NK-92 treated with Interleukin-12 subunit alpha and Interleukin-12 subunit beta, amount 100 ng/mL, for 24 hours (cell line): ENCODE data around the gene MFSD6.
"Not testable (repeated sequence)": the region's sequence is repeated elsewhere in the genome, so short reads cannot be mapped to it uniquely, and the experiment has no call there.

Experiments
- DNase-seq: peaks from one replicate; lab custom pipeline; 2025; lab: John Stamatoyannopoulos, UW

Gene MFSD6

DNA sequence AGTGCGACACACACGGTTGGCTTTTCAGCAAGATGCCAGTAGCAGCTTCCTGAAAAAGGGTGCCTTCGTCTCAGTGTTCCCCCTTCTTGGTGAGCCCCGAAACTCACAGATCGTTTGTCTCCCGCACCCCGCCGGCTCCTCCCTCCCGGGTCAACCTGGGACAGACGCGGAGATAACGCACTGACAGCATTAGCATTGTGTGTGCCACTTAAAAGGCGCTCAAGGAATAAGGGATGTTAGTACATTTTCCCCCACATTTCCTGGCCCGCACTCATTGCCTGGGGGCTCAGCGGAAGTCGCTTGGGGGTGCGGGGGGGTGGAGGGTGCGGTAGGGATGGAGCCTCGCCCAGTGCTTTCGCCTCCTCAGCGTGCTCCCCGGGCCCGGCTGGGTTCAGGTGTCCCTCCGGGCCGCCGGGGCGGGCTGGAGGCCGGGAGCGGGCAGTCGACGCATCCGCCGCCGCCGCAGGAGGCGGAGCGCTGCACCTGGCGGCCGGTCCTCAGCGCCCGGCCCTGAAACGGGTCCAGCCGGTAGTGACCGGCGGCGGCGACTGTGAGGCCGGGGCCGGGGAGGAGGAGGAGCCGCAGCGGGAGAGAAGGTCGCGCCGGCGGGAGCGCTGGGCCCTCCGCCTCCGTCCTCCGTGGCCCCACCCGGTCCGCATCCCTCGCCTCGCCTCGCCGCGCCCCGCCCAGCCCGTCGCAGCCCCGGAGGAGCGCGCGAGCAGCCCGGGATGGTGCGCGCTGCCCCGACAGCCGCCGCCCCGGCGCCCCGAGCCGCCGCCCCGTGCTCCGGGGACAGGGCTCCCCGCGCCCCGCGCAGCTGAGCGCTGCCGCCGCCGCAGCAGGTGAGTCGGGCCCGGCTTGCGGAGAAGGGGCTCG is at the start of gene MFSD6:
TSS of gene MFSD6 (plus strand) at position 694 of the 876 bp plus-strand sequence. CDS start 27,675 bp downstream, outside the sequence.
- DNase-seq, result peak; percentile 38

DNA sequence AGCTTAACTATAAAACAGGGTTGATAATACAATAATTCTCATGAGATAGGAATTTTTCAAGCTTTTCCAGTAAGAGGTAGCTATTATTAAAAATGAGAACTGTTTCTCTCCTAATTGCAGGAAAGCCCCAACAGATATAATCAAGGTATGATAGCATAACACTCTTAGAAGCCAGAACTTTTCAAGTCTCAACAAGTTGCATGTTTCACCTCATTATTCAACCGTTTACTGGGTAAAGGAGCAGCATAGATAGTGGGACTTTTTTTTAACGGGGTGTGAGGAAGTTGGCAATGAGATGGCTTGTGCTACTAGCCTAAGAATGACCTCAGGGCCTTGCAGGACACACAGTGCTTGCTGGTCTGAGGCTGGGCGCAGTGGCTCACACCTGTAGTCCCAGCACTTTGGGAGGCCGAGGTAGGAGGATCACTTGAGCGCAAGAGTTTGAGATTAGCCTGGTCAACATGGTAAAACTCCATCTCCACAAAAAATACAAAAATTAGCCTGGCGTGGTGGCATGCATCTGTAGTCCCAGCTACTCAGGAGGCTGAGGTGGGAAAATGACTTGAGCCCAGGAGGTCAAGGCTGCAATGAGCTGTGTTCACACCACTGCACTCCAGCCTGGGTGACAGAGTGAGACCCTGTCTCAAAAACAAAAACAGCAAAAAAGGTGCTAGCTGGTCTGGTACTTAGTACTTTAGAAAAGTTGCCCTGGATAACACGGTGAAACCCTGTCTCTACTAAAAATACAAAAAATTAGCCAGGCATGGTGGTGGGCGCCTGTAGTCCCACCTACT is 49.3 kb upstream of the MFSD6 start:
- DNase-seq, result not testable (repeated sequence)

DNA sequence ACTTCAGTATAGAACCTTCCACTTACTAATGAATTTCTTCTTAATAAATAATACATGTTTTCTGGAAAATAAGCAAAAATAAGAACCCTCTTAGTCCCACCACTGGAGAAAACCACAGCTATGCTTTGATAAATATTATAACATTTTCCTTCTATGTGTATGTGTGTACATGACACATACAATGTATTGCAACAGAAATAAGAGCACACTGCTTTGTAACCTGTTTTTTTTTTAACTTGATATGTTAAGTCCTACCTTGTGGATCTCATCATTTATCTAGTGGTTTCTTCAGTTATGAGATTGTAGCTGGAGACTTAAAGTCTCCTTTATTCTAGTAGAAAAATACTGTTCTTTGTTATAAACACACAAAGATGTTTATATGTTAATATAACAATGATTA is 47.6 kb upstream of the MFSD6 start:
- DNase-seq, result no peak

DNA sequence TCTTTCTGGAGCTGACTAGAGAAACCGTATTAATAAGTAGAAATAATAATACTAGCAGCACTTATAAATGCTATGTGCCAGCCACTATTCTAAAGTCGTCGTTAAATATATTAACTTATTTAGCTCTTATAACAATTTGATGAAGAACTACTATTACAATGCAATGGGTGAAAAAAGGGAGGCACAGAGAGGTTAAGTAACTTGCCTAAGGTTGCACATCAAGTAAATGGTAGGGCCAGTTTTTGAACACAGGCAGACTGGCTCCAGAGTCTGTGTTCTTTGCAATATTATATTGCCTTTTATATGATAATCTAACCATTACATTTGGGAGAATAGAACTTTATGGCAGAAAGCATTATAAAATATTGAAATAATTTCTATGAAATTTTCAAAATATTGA is 47.2 kb upstream of the MFSD6 start:
- DNase-seq, result no peak

DNA sequence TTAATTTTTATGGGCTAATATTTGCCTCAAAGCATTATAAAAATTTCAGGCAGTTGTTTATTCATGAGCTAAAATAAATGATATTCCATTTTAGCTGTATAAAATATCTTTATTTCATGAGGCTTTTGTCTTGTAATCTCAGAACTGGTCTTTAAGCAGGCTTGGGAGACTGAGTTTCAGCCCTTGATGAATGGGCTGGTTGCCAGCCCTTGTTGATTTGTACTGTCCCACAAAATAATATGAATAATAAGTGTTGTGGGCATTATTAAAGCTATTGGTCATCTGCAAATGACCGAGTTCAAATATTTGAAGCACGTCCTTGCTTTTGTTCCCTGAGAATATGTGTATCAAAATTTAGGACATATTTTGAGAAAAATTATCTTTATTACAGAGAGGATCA is 46.6 kb upstream of the MFSD6 start:
- DNase-seq, result no peak

DNA sequence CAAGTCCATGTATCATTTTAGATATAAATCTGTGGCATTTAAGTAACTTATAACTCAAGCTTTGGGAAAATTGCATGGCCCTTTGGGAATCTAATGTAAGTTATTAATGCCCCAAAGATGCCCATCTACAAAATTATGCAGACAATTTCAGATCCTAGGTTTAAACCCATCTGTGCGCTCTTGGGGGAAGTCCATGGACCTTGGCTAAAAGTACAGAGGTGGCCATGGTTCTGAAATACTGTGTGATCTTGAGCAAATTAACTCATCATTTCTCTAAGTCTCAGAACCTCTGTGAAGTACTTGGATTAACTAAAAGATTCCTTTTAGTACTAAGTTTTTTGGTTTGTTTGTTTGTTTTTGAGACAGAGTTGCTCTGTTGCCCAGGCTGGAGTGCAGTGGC is 45.3 kb upstream of the MFSD6 start:
- no peak for DNase-seq

DNA sequence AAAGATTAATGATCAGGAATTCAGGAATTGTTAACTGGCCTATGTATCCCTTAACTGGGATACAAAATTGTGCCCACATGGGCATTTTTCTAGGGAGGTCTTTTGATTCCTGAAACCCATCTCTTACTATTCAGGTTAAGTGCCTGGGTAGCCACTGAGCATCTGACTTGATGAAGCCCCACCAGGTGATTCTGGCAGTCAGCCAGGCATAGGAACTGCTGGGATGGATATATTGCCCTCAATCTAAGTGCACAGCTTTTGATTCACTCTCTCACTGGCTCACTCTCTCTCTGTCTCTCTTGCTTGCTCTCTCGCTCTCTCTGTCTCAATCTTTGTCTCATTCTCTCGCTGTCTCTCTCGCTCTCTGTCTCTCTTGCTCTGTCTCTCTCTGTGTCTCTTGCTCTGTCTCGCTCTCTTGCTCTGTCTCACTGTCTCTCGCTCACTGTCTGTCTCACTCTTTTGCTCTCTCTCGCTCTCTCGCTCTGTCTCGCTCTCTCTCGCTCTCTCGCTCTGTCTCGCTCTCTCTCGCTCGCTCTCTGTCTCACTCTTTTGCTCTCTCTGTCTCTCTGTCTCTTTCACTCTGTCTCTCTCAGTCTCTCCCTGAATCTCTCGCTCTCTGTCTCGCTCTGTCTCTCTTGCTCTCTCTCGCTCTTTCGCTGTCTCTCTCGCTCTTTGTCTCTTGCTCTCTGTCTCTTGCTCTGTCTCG is 42.5 kb upstream of the MFSD6 start:
- DNase-seq, result no peak

DNA sequence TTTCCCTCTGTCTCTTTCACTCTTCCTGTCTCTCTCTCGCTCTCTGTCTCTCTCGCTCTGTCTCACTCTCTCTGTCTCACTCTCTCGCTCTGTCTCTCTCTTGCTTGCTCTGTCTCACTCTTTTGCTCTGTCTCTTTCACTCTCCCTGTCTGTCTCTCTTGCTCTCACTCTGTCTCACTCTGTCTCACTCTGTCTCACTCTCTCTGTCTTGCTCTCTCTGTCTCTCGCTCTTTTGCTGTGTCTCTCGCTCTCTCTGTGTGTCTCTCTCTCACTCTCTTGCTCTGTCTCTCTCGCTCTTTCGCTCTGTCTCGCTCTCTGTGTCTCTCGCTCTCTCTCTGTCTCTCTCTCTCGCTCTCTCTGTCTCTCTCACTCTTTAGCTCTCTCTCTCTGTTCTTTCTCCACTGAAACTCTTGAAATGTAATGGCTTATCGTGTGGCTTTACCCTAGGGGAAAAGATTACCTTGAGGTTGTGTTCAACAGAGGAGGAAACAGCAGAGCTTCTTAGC is 41.9 kb upstream of the MFSD6 start:
- no peak for DNase-seq

DNA sequence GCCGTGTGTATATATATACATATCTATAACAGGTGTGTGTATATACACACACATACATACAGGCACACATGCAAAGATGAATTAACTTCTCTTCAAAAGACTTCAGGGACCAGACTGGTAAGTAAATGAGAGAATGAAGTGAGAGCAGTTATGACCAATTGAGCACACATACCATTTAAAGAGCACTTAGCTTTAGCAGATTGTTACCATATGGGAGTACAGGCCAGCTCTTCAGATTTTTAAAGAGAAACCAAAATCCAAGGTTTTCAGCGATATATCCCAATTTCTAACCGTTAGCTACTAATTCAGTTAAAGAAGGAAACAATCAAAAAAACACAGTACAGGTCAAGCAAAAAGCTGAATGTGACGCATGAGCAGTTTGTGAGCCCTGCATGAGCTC is 41.1 kb upstream of the MFSD6 start:
- no peak for DNase-seq

DNA sequence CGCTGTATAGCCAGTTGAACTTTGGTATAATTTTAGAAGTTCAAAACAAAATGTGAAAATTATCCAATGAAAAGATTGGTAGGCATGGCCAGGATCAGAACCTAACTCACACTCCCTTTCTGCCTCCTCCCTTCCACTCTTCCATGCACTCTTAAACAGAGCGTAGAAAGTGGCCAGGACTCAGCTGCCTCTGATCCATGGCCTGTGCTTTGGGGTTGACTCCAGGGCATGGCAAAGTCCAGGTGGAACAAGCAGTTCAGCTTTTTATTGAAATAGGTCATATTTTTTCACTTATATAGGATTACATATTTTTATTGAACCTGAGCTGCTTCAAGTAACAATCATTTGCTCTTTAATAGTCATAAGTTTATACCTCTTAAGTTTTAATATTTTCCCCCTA is 38.5 kb upstream of the MFSD6 start:
- DNase-seq, result no peak

DNA sequence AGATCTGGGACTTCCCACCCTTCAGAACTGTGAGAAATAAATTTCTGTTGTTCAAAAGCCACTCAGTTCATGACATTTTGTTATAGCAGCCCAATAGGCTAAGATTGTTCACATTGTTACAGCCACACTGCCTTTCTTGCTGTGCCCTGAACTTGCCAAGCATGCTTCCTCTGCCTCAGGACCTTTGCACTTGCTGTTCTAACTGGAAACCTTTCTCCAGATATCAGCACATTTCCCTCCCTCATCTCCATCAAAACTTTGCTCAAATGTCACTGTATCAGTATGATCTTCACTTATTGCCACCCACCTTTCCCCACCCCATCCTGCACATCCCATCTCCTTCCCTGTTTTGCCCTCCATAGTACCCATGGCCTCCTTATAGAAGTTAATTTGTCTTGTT is 32.1 kb upstream of the MFSD6 start:
- no peak for DNase-seq

DNA sequence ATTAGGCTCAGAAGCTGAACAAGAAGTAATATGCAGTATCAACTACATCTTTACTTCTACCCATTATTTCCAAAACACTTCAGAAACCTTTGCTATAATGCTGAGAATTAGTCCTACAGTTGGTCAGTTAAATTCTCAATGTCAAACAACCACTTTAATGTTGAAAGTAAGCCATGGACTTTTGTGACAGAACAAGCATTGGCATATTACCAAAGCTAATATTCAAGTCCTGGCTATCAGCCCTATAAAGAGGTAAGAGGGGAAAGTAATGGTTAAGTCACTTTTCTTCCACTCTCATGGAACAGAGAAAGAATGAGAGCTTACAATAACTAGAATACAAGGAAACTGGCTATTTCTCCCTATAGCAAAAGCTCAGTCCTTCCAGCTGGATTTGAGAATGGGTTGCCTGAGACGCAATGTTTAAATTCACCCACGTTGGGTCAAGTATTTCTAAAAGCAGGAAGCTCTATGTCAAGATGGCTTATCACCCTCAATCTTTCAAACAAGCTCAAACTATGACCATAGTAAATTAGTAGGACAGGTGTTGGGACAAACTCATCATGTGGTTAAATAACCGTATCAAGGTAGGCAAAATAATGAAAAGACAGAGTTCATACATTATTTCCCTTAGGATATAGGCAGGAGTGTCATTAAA is 31.4 kb upstream of the MFSD6 start:
- DNase-seq, result no peak

DNA sequence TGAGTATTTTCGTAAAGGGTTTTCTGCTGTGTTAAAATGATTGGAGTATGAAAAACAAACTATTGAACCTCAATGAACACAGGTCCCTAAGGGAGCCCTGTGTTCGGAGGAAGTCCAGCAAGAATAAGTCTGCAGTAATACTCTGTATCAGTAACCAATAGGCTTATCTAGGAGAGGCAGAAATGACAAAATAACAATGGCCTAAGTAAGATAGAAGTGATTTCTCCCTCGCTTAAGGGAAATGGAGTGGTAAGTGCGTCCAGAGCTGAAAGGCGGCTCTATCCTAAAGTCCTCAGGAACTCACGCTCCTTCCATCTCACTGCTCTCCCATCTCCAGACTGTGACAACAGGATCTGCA is 29.3 kb upstream of the MFSD6 start:
- DNase-seq, result no peak

DNA sequence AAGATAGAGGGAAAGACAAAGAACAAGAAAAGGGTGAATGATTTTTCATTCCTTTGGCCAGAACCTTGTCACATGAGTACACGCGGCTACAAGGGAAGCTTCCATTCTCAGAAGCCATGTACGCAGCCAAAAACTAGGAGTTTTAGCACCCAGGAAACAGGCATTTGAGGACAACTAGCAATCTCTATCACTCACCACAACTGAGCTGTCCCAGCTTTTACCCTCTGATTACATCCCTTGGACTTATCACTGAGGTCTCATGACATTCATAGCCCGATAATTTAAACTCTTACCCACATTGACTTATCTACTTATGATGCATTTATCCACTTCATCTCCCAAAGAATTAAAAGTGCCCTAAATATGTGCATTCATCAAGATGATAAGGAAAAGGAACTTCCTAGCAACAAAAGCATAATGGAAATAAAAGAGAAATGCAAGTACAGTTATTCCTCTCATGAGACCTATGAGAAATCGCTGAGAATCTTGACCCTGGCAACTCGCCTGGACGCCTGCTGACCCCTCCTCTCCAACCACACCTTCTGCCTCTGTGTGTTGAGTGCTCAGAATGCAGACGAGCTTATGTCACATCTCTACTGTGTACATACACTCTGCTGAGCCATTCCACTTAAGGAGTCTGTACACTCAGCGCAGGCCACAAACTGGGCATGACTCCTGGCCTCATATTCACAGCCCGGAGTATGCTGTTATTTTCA is 28.7 kb upstream of the MFSD6 start:
- no peak for DNase-seq

DNA sequence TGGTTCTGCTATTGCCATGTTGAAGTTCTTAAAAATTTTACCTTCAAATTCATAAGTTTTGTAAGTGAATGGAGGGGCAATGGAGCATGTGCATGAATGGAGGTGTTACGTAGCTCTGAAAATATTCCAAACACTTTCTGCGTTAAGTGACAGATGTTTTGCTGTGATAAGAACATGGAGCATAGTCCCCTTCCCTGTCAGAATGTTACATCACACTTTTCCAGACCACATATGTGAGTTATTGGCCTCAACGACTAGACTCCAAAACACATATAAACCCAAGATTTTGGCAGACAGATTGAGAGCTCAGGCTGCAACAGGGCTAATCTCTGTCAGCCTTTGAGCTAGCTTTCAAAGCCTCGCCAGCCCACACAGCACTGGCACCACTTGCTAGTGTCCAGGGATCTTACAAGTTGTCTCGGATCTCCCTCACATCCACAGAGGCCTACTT is 27.2 kb upstream of the MFSD6 start:
- no peak for DNase-seq

DNA sequence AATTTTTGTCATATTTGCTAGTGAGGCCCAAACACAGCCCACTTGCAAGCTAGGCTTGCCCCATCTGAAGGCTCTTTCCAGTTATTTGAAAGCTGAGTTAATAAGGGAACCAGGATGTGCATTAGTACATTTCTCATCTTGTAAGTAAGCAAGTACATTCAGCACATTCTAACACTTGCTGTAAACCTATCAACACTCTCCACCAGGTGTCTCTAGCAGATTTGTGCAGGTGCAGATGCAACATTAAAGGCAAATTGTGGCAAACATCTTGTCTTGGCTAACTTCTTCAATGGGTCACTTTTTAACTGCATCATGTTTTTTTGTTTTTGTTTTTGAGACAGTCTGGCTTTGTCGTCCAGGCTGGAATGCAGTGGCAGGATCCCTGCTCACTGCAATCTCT is 25.3 kb upstream of the MFSD6 start:
- DNase-seq, result no peak

DNA sequence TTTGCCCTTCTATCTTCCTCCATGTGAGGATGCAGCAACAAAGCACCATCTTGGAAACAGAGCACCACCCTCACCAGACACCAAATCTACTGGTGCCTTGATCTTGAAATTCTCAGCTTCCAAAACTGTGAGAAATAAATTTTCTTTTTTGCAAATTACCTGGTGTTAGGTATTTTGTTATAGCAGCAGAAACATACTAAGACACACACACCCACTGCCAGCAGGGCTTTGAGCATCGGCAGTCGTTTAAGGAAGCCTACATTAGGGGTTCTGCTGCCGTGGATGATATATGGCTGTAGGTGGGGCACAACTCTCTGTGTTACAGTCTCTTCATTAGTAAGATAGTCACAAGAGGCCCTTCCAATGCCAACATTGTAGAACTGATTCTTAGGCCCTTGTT is 20.7 kb upstream of the MFSD6 start:
- DNase-seq, result no peak

DNA sequence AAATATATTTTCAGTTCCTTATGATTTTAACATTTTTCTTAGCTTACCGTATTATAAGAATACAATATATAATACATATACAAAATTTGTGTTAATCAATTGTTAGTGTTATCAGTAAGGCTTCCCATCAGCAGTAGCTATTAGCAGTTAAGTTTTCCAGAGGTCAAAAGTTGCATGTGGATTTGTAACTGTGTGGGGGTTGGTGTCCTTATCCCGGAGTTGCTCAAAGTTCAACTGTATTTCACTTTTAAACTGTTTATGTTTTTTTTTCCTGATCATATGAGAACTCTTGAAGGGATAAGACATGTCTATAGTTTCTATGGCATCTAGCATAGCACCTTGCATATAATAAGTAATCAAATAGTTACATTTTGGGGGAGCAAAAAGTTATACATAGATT is 11.9 kb upstream of the MFSD6 start:
- no peak for DNase-seq

DNA sequence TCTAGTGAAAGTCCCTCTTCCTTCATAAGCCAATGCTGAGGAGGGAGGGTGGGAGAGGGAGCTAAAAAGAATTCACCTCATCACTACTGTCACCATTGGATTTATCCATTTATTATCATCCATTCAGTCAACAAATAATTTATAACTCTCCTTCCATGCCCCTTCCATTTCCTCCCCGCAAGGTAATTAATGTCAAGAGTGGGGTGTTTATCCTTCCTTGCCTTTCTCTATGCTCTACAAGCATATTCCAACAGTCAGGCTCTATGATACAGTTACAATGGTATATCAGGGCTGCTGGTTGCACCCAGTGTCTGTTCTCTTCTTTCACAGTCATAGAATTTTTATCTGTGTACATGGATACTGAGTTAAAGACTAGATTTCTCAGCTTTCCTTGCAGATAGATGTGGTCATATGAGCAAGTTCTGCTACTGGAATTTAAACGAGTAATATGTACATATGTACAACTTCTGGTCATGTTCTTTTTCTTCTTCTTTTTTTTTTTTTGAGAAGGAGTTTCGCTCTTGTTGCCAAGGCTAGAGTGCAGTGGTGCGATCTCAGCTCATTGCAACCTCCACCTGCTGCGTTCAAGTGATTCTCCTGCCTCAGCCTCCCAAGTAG is 5.1 kb upstream of the MFSD6 start:
- no peak for DNase-seq

DNA sequence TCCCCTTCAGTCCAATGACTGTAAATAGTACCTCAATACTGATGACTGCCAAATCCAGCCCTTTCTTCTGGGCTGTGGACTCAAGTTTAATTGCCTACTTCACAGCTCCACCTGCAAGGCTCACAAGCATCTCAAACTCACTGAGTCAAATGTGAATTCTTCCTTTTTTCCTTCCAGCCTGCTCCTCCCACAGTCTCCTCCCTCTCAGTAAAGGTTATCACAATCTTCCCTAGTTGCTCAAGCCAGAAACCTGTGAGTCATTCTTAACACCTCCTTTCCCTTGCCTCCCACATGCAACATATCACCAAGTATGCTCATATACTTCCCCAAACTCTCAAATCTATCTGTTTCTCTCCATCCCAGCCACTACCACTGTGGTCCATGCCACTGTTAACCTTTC is 3.7 kb upstream of the MFSD6 start:
- no peak for DNase-seq

DNA sequence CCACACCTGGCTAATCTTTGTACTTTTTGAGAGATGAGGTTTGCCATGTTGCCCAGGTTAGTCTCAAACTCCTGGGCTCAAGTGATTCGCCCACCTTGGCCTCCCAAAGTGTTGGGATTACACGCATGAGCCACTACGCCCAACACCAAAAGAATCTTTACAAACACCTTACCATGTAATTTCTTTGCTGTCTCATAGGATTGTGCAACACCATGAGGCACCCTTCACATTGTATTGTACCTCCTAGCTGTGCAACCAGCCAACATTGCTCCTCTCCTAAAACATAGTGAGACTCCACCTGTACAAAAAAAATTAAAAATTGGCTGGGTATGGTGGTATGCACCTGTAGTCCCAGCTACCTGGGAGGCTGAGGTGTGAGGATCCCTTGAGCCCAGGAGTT is 3.1 kb upstream of the MFSD6 start:
- DNase-seq, result no peak
